Kidney epithelial cell (primary cell): Measurements from ENCODE around the gene FBXO21. TPM values are rescaled to one million over a fixed set of nuclear protein-coding genes. Genes with fewer than 3 reads are reported as not detected.
"Not testable (repeated sequence)": the region's sequence is repeated elsewhere in the genome, so short reads cannot be mapped to it uniquely, and the experiment has no call there.

Source experiments
- DNase-seq: peaks from one replicate; pipeline ENCODE4 v3.0.0-alpha.2; 2010; ENCODE audit warnings: low read depth
- H3K27me3 ChIP-seq: 2 replicates; pipeline ENCODE4 v1.6.0; 2011; ENCODE audit warnings: low read length; ENCODE audit not compliant: control insufficient read depth, insufficient read depth
- H3K36me3 ChIP-seq: 2 replicates; pipeline ENCODE4 v1.5.1; 2011; ENCODE audit warnings: low read length; ENCODE audit not compliant: control insufficient read depth, insufficient read depth
- H3K4me3 ChIP-seq: 2 replicates; pipeline ENCODE4 v1.5.1; 2011; ENCODE audit warnings: low read depth, mild to moderate bottlenecking, control low read depth, low read length
- CTCF ChIP-seq: IDR thresholded peaks from 2 replicates; pipeline ENCODE4 v1.5.1; 2011; ENCODE audit warnings: mild to moderate bottlenecking, moderate library complexity, low read length, control low read depth, inconsistent platforms; ENCODE audit not compliant: insufficient read depth, poor library complexity, severe bottlenecking
- total RNA-seq: library from RNA; depleted of rRNA; stranded (reverse); fragments of >200 nt; gene quantifications from 2 replicates; pipeline ENCODE4 v1.2.3, GENCODE V29; 2015

Gene FBXO21
- total RNA-seq, 1 donor from 2014 or later, result 82.1 TPM

- no peak for DNase-seq
- Histone ChIP-seq H3K36me3 (no peaks in the 10 kb centered on the region), H3K4me3 (no peak overlapping the region), H3K27me3 (peaks cover 4% of the 10 kb centered on the region)
- no peak for TF ChIP-seq CTCF
Measured at GRCh38 chr12:117209626-117210025, 19.4 kb upstream of the FBXO21 start.

GRCh38 chr12:117208811-117209455 is 18.7 kb upstream of the FBXO21 start:
- Histone ChIP-seq H3K4me3 (no peak overlapping the region), H3K27me3 (peaks cover 4% of the 10 kb centered on the region), H3K36me3 (no peaks in the 10 kb centered on the region)
- DNase-seq, result no peak
- TF ChIP-seq CTCF, result no peak

- DNase-seq, result no peak
- Histone ChIP-seq H3K27me3 (peaks cover 4% of the 10 kb centered on the region), H3K36me3 (no peaks in the 10 kb centered on the region), H3K4me3 (no peak overlapping the region)
- TF ChIP-seq CTCF, result no peak
Measured at GRCh38 chr12:117208206-117208605, 17.9 kb upstream of the FBXO21 start.

DNA sequence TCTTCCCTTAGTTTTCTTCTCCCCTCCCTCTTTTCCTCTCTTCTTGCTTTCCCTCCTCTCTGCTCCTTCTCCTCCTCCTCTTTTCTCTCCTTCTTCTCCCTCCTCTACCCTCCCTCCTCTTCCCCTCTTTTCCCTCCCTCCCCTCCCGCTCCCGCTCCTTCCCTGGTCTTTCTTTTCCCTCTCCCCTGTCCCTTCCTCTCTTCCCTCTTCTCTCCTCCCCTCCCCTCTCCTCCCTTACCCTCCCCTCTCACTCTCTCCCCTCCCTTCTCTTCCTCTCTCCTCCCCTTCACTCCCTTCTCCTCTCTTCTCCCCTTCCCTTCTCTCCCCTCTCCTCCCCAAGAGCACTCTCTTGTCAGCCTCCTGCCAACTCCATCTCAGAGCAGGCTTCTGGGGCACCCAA is 17.4 kb upstream of the FBXO21 start:
- Histone ChIP-seq H3K4me3 (no peak overlapping the region), H3K27me3 (peaks cover 4% of the 10 kb centered on the region), H3K36me3 (no peaks in the 10 kb centered on the region)
- no peak for DNase-seq
- no peak for TF ChIP-seq CTCF

- Histone ChIP-seq H3K36me3 (no peaks in the 10 kb centered on the region), H3K4me3 (no peak overlapping the region), H3K27me3 (peaks cover 2% of the 10 kb centered on the region)
- TF ChIP-seq CTCF, result no peak
- no peak for DNase-seq
Measured at GRCh38 chr12:117202556-117202955, 12.3 kb upstream of the FBXO21 start.

GRCh38 chr12:117202033-117202432 is 11.8 kb upstream of the FBXO21 start:
- Histone ChIP-seq H3K27me3 (no peaks in the 10 kb centered on the region), H3K36me3 (no peaks in the 10 kb centered on the region), H3K4me3 (no peak overlapping the region)
- no peak for TF ChIP-seq CTCF
- no peak for DNase-seq

- not testable (repeated sequence) for H3K4me3 ChIP-seq, H3K36me3 ChIP-seq, DNase-seq, H3K27me3 ChIP-seq
Measured at GRCh38 chr12:117199956-117200744, 9.9 kb upstream of the FBXO21 start.

- not testable (repeated sequence) for H3K27me3 ChIP-seq, H3K36me3 ChIP-seq, H3K4me3 ChIP-seq, DNase-seq
Measured at GRCh38 chr12:117196334-117196733, 6.1 kb upstream of the FBXO21 start.

GRCh38 chr12:117195027-117195426 is 4.8 kb upstream of the FBXO21 start:
- not testable (repeated sequence) for H3K36me3 ChIP-seq, H3K4me3 ChIP-seq, DNase-seq, H3K27me3 ChIP-seq
